ENCODE data around the gene DDAH1. TPM values are rescaled to one million over a fixed set of nuclear protein-coding genes. Genes with fewer than 3 reads are reported as not detected.

Gene DDAH1
- total and polyA plus RNA-seq, 2 of the 8 experiments (the other 6 are each of a cell fraction or from before 2014, with no cell fraction given), result 22.8 to 54.5 TPM

DNA sequence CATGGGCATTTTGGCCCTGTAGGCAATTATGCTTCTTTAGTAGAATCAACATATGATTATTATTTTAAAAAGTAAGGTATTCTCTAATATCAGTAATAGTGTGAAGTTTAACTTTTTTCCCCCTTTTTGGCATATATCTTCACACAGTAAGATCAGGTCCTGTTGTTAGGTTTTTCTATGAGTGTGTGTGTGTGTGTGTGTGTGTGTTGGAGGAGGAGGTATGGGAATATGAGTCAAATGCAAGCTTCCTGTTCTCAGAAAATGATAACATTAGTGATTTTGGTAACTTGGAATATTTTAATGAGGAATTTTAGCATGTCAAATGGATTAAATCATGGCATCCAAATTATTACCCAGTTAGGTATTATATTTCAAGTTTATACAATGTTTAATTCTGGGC, 122.8 kb downstream of the DDAH1 start:
- TF ChIP-seq CREB1 (IDR thresholded peaks at IDR 0.05) (no peak), ASH2L (IDR thresholded peaks at IDR 0.05; ENCODE audit: low read length) (no peak), SIX5 (IDR thresholded peaks at IDR 0.05; ENCODE audit: low read depth, low read length) (no peak), CEBPB (IDR thresholded peaks at IDR 0.05; ENCODE audit: low read depth, low read length) (no peak), GABPA (IDR thresholded peaks at IDR 0.05; ENCODE audit: borderline replicate concordance, insufficient read depth, low read length) (no peak), EGR1 (IDR thresholded peaks at IDR 0.05; ENCODE audit: borderline replicate concordance, low read depth, low read length) (no peak), SIN3A (conservative IDR thresholded peaks at IDR 0.05 in 1 of 2, IDR thresholded peaks at IDR 0.05 in 1 of 2; ENCODE audit: low read depth in 1 of 2, low read length in 2 of 2) (no peak), RAD21 (IDR thresholded peaks at IDR 0.05 in 1 of 2, conservative IDR thresholded peaks at IDR 0.05 in 1 of 2; ENCODE audit: low read depth in 2 of 2, low read length in 2 of 2) (no peak), KDM1A (IDR thresholded peaks at IDR 0.05; ENCODE audit: borderline replicate concordance, low read length) (no peak), POLR2A (IDR thresholded peaks at IDR 0.05; ENCODE audit: control extremely low read depth in 1 of 2, low read depth in 2 of 2, low read length in 2 of 2) (no peak), TAF7 (optimal IDR thresholded peaks at IDR 0.05; ENCODE audit: borderline replicate concordance, low read depth, low read length) (no peak)
- TF ChIP-seq, protein P1, sequence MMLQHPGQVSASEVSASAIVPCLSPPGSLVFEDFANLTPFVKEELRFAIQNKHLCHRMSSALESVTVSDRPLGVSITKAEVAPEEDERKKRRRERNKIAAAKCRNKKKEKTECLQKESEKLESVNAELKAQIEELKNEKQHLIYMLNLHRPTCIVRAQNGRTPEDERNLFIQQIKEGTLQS (IDR thresholded peaks at IDR 0.05; ENCODE audit: insufficient read depth, low read depth, low read length), result no peak
- Histone ChIP-seq H3K9me3 (ENCODE audit: insufficient read depth in 2 of 2, low read depth in 1 of 2, low read length in 1 of 2) (no peaks in the 10 kb centered on the region), H3K56ac (replicated peaks; ENCODE audit: insufficient read length, low read depth, low read length) (no peak overlapping the region), H3K18ac (ENCODE audit: extremely low read depth, low read length) (no peak overlapping the region), H4K5ac (ENCODE audit: insufficient read length, low read depth, low read length) (no peak overlapping the region), H2BK15ac (ENCODE audit: low read length) (no peak overlapping the region), H3K4me3 (ENCODE audit: extremely low read depth in 1 of 4, insufficient read depth in 2 of 4, low read depth in 3 of 4, low read length in 4 of 4) (no peak overlapping the region), H4K91ac (replicated peaks; ENCODE audit: insufficient read length, low read length) (no peak overlapping the region), H3K4me1 (replicated peaks in 1 of 4; ENCODE audit: control insufficient read depth in 3 of 4, insufficient read depth in 4 of 4, low read length in 3 of 4) (peaks cover 0 to 7% (median 2%) of the 10 kb centered on the region in 4 experiments; a peak in 3 of 7 replicates), H3K4me2 (ENCODE audit: insufficient read depth in 1 of 2, low read depth in 2 of 2, low read length in 2 of 2) (no peak overlapping the region), H3K14ac (ENCODE audit: insufficient read length) (no peak overlapping the region), H2AK5ac (ENCODE audit: low read depth, low read length) (no peak overlapping the region), H2BK120ac (replicated peaks; ENCODE audit: low read depth, low read length) (no peak overlapping the region), H4K20me1 (replicated peaks in 1 of 2; ENCODE audit: control insufficient read depth in 1 of 2, insufficient read depth in 2 of 2, low read length in 2 of 2) (no peaks in the 10 kb centered on the region), H3K79me1 (ENCODE audit: low read depth, low read length) (no peaks in the 10 kb centered on the region), H2BK12ac (ENCODE audit: low read depth, low read length) (no peak overlapping the region), H3K36me3 (ENCODE audit: control insufficient read depth in 2 of 4, insufficient read depth in 4 of 4, low read length in 3 of 4) (no peaks in the 10 kb centered on the region), H2BK5ac (ENCODE audit: low read depth, low read length) (no peak overlapping the region), H3K9ac (replicated peaks in 1 of 4; ENCODE audit: extremely low read depth in 1 of 4, low read depth in 3 of 4, low read length in 3 of 4) (no peak overlapping the region), H3K79me2 (ENCODE audit: control insufficient read depth in 1 of 2, insufficient read depth in 2 of 2, low read length in 2 of 2) (no peaks in the 10 kb centered on the region), H3K27me3 (replicated peaks in 1 of 4; ENCODE audit: control insufficient read depth in 3 of 4, extremely low read depth in 1 of 4, insufficient read depth in 3 of 4, low read length in 3 of 4) (no peaks in the 10 kb centered on the region), H3K23ac (ENCODE audit: insufficient read length) (no peak overlapping the region), H2AFZ (ENCODE audit: low read length) (no peak overlapping the region), H4K8ac (ENCODE audit: extremely low read depth, insufficient read depth, low read length) (no peak overlapping the region), H3K23me2 (ENCODE audit: low read depth, low read length) (no peaks in the 10 kb centered on the region), H3K27ac (ENCODE audit: low read depth, low read length) (no peak overlapping the region), H2BK20ac (ENCODE audit: low read length) (no peak overlapping the region), H3K4ac (replicated peaks; ENCODE audit: insufficient read length, low read depth, low read length) (no peak overlapping the region)
- no peak for DNase-seq (ENCODE audit: low read depth in 1 of 2, low spot score in 2 of 2)
- POLR2A ChIA-PET (ENCODE audit: partially characterized antibody), result interaction anchor here (1.4 kb wide), 1 partner anchor 238 kb away, joined by 7 read pairs; the partner anchor contains the start of gene CCN1
- FAIRE-seq, result no peak
- CTCF ChIA-PET (ENCODE audit: partially characterized antibody), result interaction anchor here (1.2 to 3.8 kb wide), 9 partner anchors 10 to 242 kb away, joined by 3 to 21 read pairs (median 11); partner anchors contain the start of gene CCN1
